Upper lobe of left lung (tissue), 6 donors: ENCODE results near the gene CACHD1. TPM values are rescaled to one million over a fixed set of nuclear protein-coding genes. Genes with fewer than 3 reads are reported as not detected.

Source experiments
- ATAC-seq, 2 donors: fragments of 200-7000 bp; cut with Tn5 transposase; one replicate each; pipeline ENCODE4 v1.9.1; 2022; ENCODE audit warnings: mild to moderate bottlenecking in 2 of 2, moderate library complexity in 2 of 2; ENCODE audit not compliant: low FRiP score in 2 of 2
- DNase-seq, 2 donors: peaks; one replicate each; pipeline ENCODE4 v3.0.0-alpha.2; 2019 to 2020
- H3K27ac ChIP-seq, 4 donors: fragments of 200-600 bp; sonication (generic); one replicate each; pipeline ENCODE4 v1.5.1; 2016 to 2019
- H3K27me3 ChIP-seq, 4 donors: fragments of 200-600 bp; sonication (generic); one replicate each; pipeline ENCODE4 v1.5.1; 2017 to 2019
- H3K36me3 ChIP-seq, 4 donors: fragments of 200-600 bp; sonication (generic); one replicate each; pipeline ENCODE4 v1.5.1; 2016 to 2019
- H3K4me1 ChIP-seq, 4 donors: fragments of 200-600 bp; sonication (generic); one replicate each; pipeline ENCODE4 v1.5.1; 2018 to 2019
- H3K4me3 ChIP-seq, 4 donors: fragments of 200-600 bp; sonication (generic); one replicate each; pipeline ENCODE4 v1.5.1; 2017 to 2019; ENCODE audit warnings: mild to moderate bottlenecking in 2 of 4, moderate library complexity in 1 of 4
- H3K9me3 ChIP-seq, 4 donors: fragments of 200-600 bp; sonication (generic); one replicate each; pipeline ENCODE4 v1.5.1; 2018 to 2019
- EP300 ChIP-seq, 4 donors: sonication (generic); formaldehyde crosslinking; IDR thresholded peaks; one replicate each; pipeline ENCODE4 v1.5.1; 2017; ENCODE audit warnings: antibody characterized with exemption in 4 of 4, control low read depth in 2 of 4
- POLR2A ChIP-seq, 4 donors: fragments of 450-650 bp; IDR thresholded peaks; one replicate each; pipeline ENCODE4 v1.5.1; 2016 to 2017; ENCODE audit warnings: antibody characterized with exemption in 4 of 4, mild to moderate bottlenecking in 2 of 4
- POLR2AphosphoS5 ChIP-seq, 2 donors: sonication (generic); formaldehyde crosslinking; IDR thresholded peaks; one replicate each; pipeline ENCODE4 v1.5.1; 2017; ENCODE audit warnings: antibody characterized with exemption in 2 of 2
- WGBS, 2 donors: methylation state at CpG; one replicate each; pipeline ENCODE4 v1.1.5; 2017 to 2018; 5-methylcytosine and 5-hydroxymethylcytosine counted together
- total RNA-seq, 6 donors: library from RNA; depleted of rRNA in 4 of 6; stranded (reverse); fragments of >200 nt in 4 of 6; gene quantifications; one replicate each; pipeline versions ENCODE4 v1.1.0 to v1.2.1, GENCODE V29; 2016 to 2021
- TF ChIP-seq, protein P1 (sequence below), 6 experiments: fragments of 450-650 bp in 4 of 6; fragments of 200-600 bp in 2 of 6; sonication (generic) in 2 of 6; IDR thresholded peaks; one replicate each; pipeline ENCODE4 v1.5.1; 2016 to 2019; ENCODE audit warnings: antibody characterized with exemption in 6 of 6
- donor health status: DM: no; HTN: no; CAD: no; lungs with moderate emphysema.
- donor health status: DM: no; HTN: yes; CAD: no; lungs with severe emphysema.

CACHD1 gene
- total RNA-seq, 6 donors from 2014 or later = 7.3 to 26.3 (median 22.9) TPM

GRCh38 chr1:64567426-64568170, 97.7 kb downstream of the CACHD1 start:
- no peak for ATAC-seq
- 50 to 65% methylated on average over 7 of the region's 7 CpGs for WGBS, 2 donors
- TF ChIP-seq, protein P1, sequence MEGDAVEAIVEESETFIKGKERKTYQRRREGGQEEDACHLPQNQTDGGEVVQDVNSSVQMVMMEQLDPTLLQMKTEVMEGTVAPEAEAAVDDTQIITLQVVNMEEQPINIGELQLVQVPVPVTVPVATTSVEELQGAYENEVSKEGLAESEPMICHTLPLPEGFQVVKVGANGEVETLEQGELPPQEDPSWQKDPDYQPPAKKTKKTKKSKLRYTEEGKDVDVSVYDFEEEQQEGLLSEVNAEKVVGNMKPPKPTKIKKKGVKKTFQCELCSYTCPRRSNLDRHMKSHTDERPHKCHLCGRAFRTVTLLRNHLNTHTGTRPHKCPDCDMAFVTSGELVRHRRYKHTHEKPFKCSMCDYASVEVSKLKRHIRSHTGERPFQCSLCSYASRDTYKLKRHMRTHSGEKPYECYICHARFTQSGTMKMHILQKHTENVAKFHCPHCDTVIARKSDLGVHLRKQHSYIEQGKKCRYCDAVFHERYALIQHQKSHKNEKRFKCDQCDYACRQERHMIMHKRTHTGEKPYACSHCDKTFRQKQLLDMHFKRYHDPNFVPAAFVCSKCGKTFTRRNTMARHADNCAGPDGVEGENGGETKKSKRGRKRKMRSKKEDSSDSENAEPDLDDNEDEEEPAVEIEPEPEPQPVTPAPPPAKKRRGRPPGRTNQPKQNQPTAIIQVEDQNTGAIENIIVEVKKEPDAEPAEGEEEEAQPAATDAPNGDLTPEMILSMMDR (IDR thresholded peaks at IDR 0.05) = no peak
- TF ChIP-seq POLR2AphosphoS5 (IDR thresholded peaks at IDR 0.05) (no peak), POLR2A (IDR thresholded peaks at IDR 0.05) (no peak), EP300 (IDR thresholded peaks at IDR 0.05) (no peak)
- Histone ChIP-seq H3K27me3 (no peaks in the 10 kb centered on the region), H3K4me1 (peaks cover 0 to 16% (median 15%) of the 10 kb centered on the region in 4 donors), H3K4me3 (no peak overlapping the region), H3K9me3 (peaks cover 0 to 3% (median 0%) of the 10 kb centered on the region in 4 donors), H3K36me3 (no peaks in the 10 kb centered on the region), H3K27ac (no peak overlapping the region)
- DNase-seq = no peak

DNA sequence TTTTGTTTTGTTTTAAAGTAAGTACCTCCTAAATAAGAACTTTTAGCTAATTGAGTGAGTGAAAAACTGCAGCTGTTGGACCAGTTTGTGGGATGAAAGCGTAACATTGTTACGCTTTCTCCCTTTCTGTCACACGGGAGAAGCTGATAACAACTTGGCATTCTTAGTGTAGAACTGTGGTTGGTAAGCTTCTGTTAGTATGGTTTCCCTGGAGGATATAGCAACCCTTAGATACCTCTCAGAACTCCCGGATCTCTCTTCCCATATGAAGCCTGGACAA, 98.2 kb downstream of the CACHD1 start:
- Histone ChIP-seq H3K4me3 (no peak overlapping the region), H3K27ac (no peak overlapping the region), H3K36me3 (no peaks in the 10 kb centered on the region), H3K4me1 (peaks cover 0 to 18% (median 15%) of the 10 kb centered on the region in 4 donors), H3K9me3 (no peaks in the 10 kb centered on the region), H3K27me3 (no peaks in the 10 kb centered on the region)
- no peak for DNase-seq
- TF ChIP-seq EP300 (IDR thresholded peaks at IDR 0.05) (no peak), POLR2AphosphoS5 (IDR thresholded peaks at IDR 0.05) (no peak), POLR2A (IDR thresholded peaks at IDR 0.05) (no peak)
- TF ChIP-seq, protein P1 (IDR thresholded peaks at IDR 0.05) = no peak
- 78 to 85% methylated on average over 4 of the region's 4 CpGs for WGBS, 2 donors
- ATAC-seq = no peak

- no peaks in the 10 kb centered on the region for H3K9me3 ChIP-seq
- ATAC-seq (no peak), DNase-seq (peak in 1 of 2 donors; percentile 25)
- H3K27ac ChIP-seq = no peak overlapping the region
- H3K4me1 ChIP-seq = peaks cover 0 to 18% (median 15%) of the 10 kb centered on the region in 4 donors
- no peaks in the 10 kb centered on the region for H3K27me3 ChIP-seq
- no peak overlapping the region for H3K4me3 ChIP-seq
- TF ChIP-seq, protein P1 (IDR thresholded peaks at IDR 0.05) = no peak
- no peak for TF ChIP-seq EP300 (IDR thresholded peaks at IDR 0.05)
- peak in 1 of 2 donors; percentile 11 for TF ChIP-seq POLR2AphosphoS5 (IDR thresholded peaks at IDR 0.05)
- TF ChIP-seq POLR2A (IDR thresholded peaks at IDR 0.05) = no peak
- no peaks in the 10 kb centered on the region for H3K36me3 ChIP-seq
- 45% methylated on average over 4 of the region's 4 CpGs for WGBS, 2 donors
Measured at GRCh38 chr1:64569411-64569810, 99.5 kb downstream of the CACHD1 start.

GRCh38 chr1:64570267-64570855, 100.4 kb downstream of the CACHD1 start:
- H3K4me1 ChIP-seq = peaks cover 0 to 16% (median 15%) of the 10 kb centered on the region in 4 donors
- DNase-seq (no peak), ATAC-seq (no peak)
- H3K27ac ChIP-seq = no peak overlapping the region
- no peaks in the 10 kb centered on the region for H3K27me3 ChIP-seq
- no peaks in the 10 kb centered on the region for H3K9me3 ChIP-seq
- H3K36me3 ChIP-seq = no peaks in the 10 kb centered on the region
- H3K4me3 ChIP-seq = no peak overlapping the region
- TF ChIP-seq POLR2AphosphoS5 (IDR thresholded peaks at IDR 0.05) = no peak
- TF ChIP-seq, protein P1 (IDR thresholded peaks at IDR 0.05) = no peak
- TF ChIP-seq EP300 (IDR thresholded peaks at IDR 0.05) = no peak
- TF ChIP-seq POLR2A (IDR thresholded peaks at IDR 0.05) = no peak
- 93 to 94% methylated on average over 6 of the region's 6 CpGs for WGBS, 2 donors
